Brain microvascular endothelial cell (primary cell): ENCODE measurements around the gene ZDHHC5.
"Not testable (repeated sequence)": the region's sequence is repeated elsewhere in the genome, so short reads cannot be mapped to it uniquely, and the experiment has no call there.

Experiments
- DNase-seq: peaks from one replicate; pipeline ENCODE4 v3.0.0-alpha.2; 2020
- H3K27ac ChIP-seq: fragments of 250-450 bp; sonication (Bioruptor Pico); 2 replicates; pipeline ENCODE4 v1.5.1; 2020; ENCODE audit warnings: mild to moderate bottlenecking, moderate library complexity
- H3K27me3 ChIP-seq: fragments of 250-450 bp; sonication (Bioruptor Pico); replicated peaks from 2 replicates; pipeline ENCODE4 v1.5.1; 2020; ENCODE audit warnings: mild to moderate bottlenecking
- H3K36me3 ChIP-seq: fragments of 250-450 bp; sonication (Bioruptor Pico); replicated peaks from 2 replicates; pipeline ENCODE4 v1.5.1; 2020; ENCODE audit warnings: mild to moderate bottlenecking
- H3K4me3 ChIP-seq: 2 replicates; pipeline ENCODE4 v1.5.1; 2011; ENCODE audit warnings: low read depth, mild to moderate bottlenecking, control low read depth, low read length, moderate library complexity
- CTCF ChIP-seq: IDR thresholded peaks from 2 replicates; pipeline ENCODE4 v1.5.1; 2011; ENCODE audit warnings: low read depth, mild to moderate bottlenecking, moderate library complexity, low read length, control low read depth, inconsistent platforms; ENCODE audit errors: missing control alignments
- in situ Hi-C: cut with HindIII; loops from 2 replicates; pipeline ENCODE4 v1.10.0; 2017; ENCODE audit warnings: low sequenced_read_pairs, low pct_ligation_motif_present

Gene ZDHHC5

DNA sequence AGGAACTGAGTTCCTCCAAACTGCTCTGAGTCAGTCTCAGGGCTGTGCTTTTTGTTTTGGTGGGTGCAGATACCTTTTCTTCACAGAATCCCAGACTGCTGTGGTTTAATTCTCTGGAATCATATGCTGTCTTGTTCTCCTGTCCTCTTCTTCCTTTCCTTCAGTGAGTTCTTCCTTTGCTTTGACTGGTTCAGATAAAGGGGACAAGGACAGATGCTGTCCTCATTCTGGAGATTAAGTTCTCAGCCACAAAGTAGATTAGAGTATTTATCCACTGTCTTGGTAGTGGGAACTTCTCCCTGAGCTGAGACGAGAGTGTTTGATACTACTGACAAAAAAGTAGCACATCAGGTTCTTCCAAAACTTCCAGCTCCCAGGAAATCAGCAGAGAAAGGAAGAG, 13.3 kb downstream of the ZDHHC5 start:
- Histone ChIP-seq H3K4me3 (no peak overlapping the region), H3K27me3 (no peaks in the 10 kb centered on the region), H3K36me3 (peaks cover 51% of the 10 kb centered on the region), H3K27ac (no peak overlapping the region)
- in situ Hi-C loops: no loop called here
- no peak for TF ChIP-seq CTCF
- no peak for DNase-seq

GRCh38 chr11:57690474-57690873, 22.6 kb downstream of the ZDHHC5 start:
- DNase-seq, H3K4me3 ChIP-seq, H3K27ac ChIP-seq, in situ Hi-C loops, H3K27me3 ChIP-seq: not testable (repeated sequence)
- H3K36me3 ChIP-seq: peaks cover 71% of the 10 kb centered on the region

DNA sequence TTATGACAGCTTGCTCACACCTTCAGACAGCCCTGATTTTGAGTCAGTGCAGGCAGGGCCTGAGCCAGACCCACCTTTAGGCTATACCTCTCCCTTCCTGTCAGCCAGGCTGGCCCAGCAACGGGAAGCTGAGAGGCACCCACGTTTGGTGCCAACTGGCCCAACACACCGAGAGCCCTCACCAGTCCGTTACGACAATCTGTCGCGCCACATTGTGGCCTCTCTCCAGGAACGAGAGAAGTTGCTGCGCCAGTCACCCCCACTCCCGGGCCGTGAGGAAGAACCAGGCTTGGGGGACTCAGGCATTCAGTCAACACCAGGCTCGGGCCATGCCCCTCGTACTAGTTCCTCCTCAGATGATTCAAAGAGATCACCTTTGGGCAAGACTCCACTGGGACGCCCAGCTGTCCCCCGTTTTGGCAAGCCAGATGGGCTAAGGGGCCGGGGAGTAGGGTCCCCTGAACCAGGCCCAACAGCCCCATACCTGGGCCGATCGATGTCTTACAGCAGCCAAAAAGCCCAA, 31.0 kb downstream of the ZDHHC5 start:
- in situ Hi-C loops: no loop called here
- no peak overlapping the region for H3K4me3 ChIP-seq
- TF ChIP-seq CTCF: no peak
- DNase-seq: no peak
- no peak overlapping the region for H3K27ac ChIP-seq
- no peaks in the 10 kb centered on the region for H3K27me3 ChIP-seq
- peaks cover 83% of the 10 kb centered on the region for H3K36me3 ChIP-seq

DNA sequence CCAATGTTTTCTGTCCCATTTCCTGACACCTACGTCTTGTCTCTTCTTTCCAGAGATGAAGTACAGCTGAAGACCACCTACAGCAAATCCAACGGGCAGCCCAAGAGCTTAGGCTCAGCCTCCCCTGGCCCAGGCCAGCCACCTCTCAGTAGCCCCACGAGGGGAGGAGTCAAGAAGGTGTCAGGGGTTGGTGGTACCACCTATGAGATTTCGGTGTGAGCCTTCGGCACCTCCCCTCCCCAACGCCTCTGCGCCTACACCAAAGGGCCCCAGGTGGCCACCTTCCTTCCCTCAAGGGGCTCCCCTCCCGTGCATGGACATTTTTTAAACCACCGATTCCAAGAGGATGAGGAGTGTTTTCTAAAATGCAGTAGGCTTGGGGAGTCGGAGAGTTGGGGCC, 31.9 kb downstream of the ZDHHC5 start:
- in situ Hi-C loops: no loop called here
- no peak for TF ChIP-seq CTCF
- H3K27ac ChIP-seq: no peak overlapping the region
- H3K36me3 ChIP-seq: peaks cover 81% of the 10 kb centered on the region
- H3K4me3 ChIP-seq: no peak overlapping the region
- no peaks in the 10 kb centered on the region for H3K27me3 ChIP-seq
- DNase-seq: no peak

DNA sequence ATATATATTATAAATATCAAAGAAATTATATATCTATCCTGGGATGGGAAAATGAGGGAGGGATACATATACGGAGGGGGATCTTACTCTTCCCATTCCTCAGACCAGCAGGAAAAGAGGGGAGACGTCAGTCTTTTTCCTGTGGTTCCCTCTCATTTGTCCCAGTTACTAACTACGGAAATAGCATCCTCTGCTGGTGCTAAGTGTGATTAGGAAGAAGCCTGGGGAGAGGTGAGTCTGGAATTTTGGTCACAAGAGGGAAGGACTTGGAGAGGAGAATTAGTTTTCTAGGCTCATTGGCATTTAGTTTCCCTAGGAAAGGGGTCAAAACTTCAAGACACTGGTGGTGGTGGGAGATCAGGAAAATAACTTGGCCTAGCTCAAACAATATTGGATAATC, 32.5 kb downstream of the ZDHHC5 start:
- Histone ChIP-seq H3K27me3 (no peaks in the 10 kb centered on the region), H3K27ac (no peak overlapping the region), H3K4me3 (no peak overlapping the region), H3K36me3 (peaks cover 80% of the 10 kb centered on the region)
- peak; percentile 5 for TF ChIP-seq CTCF
- in situ Hi-C loops: no loop called here
- DNase-seq: no peak

- Histone ChIP-seq H3K4me3 (no peak overlapping the region), H3K36me3 (peaks cover 60% of the 10 kb centered on the region), H3K27me3 (no peaks in the 10 kb centered on the region), H3K27ac (no peak overlapping the region)
- DNase-seq: no peak
- in situ Hi-C loops: no loop called here
- no peak for TF ChIP-seq CTCF
These were observed 35.4 kb downstream of the ZDHHC5 start for GRCh38 chr11:57703341-57703740.
